Measurements from ENCODE around the gene SLC22A23.

Gene SLC22A23

GRCh38 chr6:3345836-3346235, 111.0 kb downstream of the SLC22A23 start:
- TF ChIP-seq GATA2 (IDR thresholded peaks at IDR 0.05; ENCODE audit: low read depth, low read length) (no peak), GATA3 (IDR thresholded peaks at IDR 0.05; ENCODE audit: low read depth, low read length) (no peak)

- no peak for TF ChIP-seq GATA2 (IDR thresholded peaks at IDR 0.05; ENCODE audit: low read depth, low read length)
- no peak for TF ChIP-seq GATA3 (IDR thresholded peaks at IDR 0.05; ENCODE audit: low read depth, low read length)
These were observed 113.6 kb downstream of the SLC22A23 start for GRCh38 chr6:3343089-3343883.

GRCh38 chr6:3341467-3341866, 115.4 kb downstream of the SLC22A23 start:
- TF ChIP-seq GATA3 (IDR thresholded peaks at IDR 0.05; ENCODE audit: low read depth, low read length) = no peak
- no peak for TF ChIP-seq GATA2 (IDR thresholded peaks at IDR 0.05; ENCODE audit: low read depth, low read length)

GRCh38 chr6:3340894-3341293, 116.0 kb downstream of the SLC22A23 start:
- TF ChIP-seq GATA2 (IDR thresholded peaks at IDR 0.05; ENCODE audit: low read depth, low read length) (no peak), GATA3 (IDR thresholded peaks at IDR 0.05; ENCODE audit: low read depth, low read length) (no peak)

- TF ChIP-seq GATA2 (IDR thresholded peaks at IDR 0.05; ENCODE audit: low read depth, low read length) = no peak
- no peak for TF ChIP-seq GATA3 (IDR thresholded peaks at IDR 0.05; ENCODE audit: low read depth, low read length)
These were observed 116.5 kb downstream of the SLC22A23 start for GRCh38 chr6:3340358-3340802.

- no peak for TF ChIP-seq GATA2 (IDR thresholded peaks at IDR 0.05; ENCODE audit: low read depth, low read length)
- no peak for TF ChIP-seq GATA3 (IDR thresholded peaks at IDR 0.05; ENCODE audit: low read depth, low read length)
These were observed 117.0 kb downstream of the SLC22A23 start for GRCh38 chr6:3339811-3340210.

- TF ChIP-seq GATA2 (IDR thresholded peaks at IDR 0.05; ENCODE audit: low read depth, low read length) (no peak), GATA3 (IDR thresholded peaks at IDR 0.05; ENCODE audit: low read depth, low read length) (no peak)
These were observed 119.1 kb downstream of the SLC22A23 start for GRCh38 chr6:3337521-3338350.

GRCh38 chr6:3336859-3337515, 119.9 kb downstream of the SLC22A23 start:
- no peak for TF ChIP-seq GATA2 (IDR thresholded peaks at IDR 0.05; ENCODE audit: low read depth, low read length)
- no peak for TF ChIP-seq GATA3 (IDR thresholded peaks at IDR 0.05; ENCODE audit: low read depth, low read length)

GRCh38 chr6:3336066-3336786, 120.6 kb downstream of the SLC22A23 start:
- no peak for TF ChIP-seq GATA3 (IDR thresholded peaks at IDR 0.05; ENCODE audit: low read depth, low read length)
- no peak for TF ChIP-seq GATA2 (IDR thresholded peaks at IDR 0.05; ENCODE audit: low read depth, low read length)

GRCh38 chr6:3335169-3335568, 121.7 kb downstream of the SLC22A23 start:
- TF ChIP-seq GATA3 (IDR thresholded peaks at IDR 0.05; ENCODE audit: low read depth, low read length) (no peak), GATA2 (IDR thresholded peaks at IDR 0.05; ENCODE audit: low read depth, low read length) (no peak)

- TF ChIP-seq GATA2 (IDR thresholded peaks at IDR 0.05; ENCODE audit: low read depth, low read length) (peak; percentile 37; the same call in 1 of the 2 replicates), GATA3 (IDR thresholded peaks at IDR 0.05; ENCODE audit: low read depth, low read length) (no peak)
These were observed 122.3 kb downstream of the SLC22A23 start for GRCh38 chr6:3334555-3334954.

GRCh38 chr6:3333263-3333662, 123.6 kb downstream of the SLC22A23 start:
- TF ChIP-seq GATA3 (IDR thresholded peaks at IDR 0.05; ENCODE audit: low read depth, low read length) = no peak
- no peak for TF ChIP-seq GATA2 (IDR thresholded peaks at IDR 0.05; ENCODE audit: low read depth, low read length)

- no peak for TF ChIP-seq GATA2 (IDR thresholded peaks at IDR 0.05; ENCODE audit: low read depth, low read length)
- TF ChIP-seq GATA3 (IDR thresholded peaks at IDR 0.05; ENCODE audit: low read depth, low read length) = no peak
These were observed 124.9 kb downstream of the SLC22A23 start for GRCh38 chr6:3331971-3332370.
